NCI-H774 (cell line): Measurements from ENCODE around the gene GRM5.

Experiments used
- DNase-seq: peaks from one replicate; lab custom pipeline; 2025; lab: John Stamatoyannopoulos, UW

Gene GRM5

DNA sequence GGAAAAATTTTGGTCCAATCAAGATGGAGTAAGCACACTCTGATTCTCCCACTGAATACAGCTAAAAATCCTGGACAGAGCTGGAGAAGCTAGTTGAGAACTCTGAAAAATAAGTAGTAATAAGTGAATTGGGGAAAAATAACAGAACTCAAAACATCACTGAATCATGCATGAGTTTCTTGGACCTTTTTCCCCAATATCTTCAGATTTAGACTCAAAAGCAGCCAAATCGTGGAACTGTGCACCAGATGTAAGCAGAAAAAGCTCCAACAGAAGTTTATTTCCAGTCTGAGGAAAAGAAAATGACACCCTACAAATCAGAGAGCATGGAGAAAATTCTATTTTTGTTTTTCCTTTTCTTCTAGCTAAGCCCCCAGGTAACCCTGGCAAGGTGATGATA, 448.6 kb downstream of the GRM5 start:
- DNase-seq, result no peak

DNA sequence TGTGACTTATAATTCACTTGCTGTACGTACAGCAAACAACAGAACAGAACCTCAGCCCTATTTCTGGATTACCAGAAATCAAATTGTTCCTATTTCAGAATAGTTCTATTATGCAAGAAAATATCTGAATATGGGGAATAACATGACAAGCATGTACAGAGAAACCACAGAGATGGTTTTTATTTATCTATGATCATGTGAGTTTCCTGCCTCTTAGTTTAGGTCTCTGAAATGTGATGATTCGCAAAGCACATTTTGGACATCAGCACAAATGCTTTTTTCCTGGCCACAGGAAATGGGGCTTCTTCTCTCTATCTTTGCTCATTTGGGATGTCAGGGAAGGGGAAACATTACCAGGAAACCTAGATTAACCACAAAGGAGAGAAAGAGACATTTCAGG, 461.5 kb downstream of the GRM5 start:
- no peak for DNase-seq

DNA sequence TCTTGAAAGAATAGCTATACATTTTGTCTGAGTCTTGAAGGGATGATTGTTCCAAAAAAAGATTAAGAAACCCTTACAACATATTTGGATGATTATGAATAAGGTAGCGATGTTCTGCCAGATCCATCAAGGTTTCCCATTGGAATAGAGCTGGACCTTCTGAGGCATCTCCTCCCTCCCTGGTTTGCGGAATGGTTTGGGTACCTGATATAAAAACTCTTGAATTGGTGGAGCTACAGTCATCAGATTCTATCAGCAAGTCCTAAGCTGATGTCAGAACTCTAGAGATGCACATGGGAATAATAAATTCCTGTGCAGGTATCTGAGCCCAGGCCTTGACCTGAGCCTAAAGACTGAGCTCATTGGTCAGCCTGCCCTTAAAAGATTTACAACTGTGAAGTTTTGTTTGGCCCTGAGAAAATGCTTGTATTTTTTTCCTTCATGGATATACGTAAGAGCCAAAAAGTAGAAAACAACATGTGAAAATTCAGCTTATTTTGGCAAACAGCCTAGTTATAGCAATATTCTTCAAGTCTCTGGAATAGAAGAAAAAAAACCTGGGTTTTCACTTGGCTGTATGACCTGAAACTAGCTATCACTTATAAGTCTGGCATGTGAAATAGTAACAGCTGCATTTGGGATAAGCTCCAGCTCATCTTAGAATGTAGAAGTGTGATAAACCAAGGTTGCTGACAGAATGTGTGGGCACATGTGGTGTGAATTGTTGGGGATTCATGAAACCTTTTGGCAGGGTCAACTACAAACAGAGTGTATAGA, 462.5 kb downstream of the GRM5 start:
- DNase-seq, result no peak

DNA sequence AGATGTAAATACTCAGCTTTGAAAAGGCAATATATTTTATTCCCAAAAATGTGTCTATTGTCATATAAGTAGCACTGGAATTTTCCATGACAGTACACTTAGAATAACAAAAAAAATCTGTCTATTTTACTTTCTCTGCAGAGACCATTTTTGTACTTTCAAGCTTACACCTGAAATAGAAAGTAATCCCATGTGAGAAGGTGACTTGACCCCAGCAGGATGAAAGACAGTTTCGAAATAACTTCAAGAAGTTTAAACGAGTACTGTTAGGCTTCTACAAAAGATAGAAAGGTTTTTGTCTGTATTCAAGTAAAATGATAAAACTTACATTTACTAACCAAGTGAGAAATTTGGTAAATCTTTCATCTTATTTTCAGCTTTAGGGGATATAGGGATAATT, 468.4 kb downstream of the GRM5 start:
- no peak for DNase-seq

DNA sequence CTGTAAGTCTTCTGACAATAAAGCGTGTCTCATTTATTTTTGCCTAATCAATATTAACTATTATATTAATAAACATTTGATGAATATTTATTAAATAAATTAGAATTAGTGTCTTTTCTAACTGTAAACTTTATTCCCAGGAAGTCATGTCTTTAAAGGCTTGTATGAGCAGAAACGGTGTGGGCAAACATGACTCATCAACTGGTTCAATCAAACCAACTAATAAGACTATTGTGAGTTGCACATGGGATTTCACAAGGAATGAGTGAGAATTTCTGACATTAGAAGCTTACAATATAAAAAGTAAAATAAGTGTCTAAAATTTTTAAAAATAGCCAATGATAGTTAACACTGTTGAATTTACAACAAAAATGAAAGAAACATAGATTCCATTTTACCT, 469.0 kb downstream of the GRM5 start:
- no peak for DNase-seq

DNA sequence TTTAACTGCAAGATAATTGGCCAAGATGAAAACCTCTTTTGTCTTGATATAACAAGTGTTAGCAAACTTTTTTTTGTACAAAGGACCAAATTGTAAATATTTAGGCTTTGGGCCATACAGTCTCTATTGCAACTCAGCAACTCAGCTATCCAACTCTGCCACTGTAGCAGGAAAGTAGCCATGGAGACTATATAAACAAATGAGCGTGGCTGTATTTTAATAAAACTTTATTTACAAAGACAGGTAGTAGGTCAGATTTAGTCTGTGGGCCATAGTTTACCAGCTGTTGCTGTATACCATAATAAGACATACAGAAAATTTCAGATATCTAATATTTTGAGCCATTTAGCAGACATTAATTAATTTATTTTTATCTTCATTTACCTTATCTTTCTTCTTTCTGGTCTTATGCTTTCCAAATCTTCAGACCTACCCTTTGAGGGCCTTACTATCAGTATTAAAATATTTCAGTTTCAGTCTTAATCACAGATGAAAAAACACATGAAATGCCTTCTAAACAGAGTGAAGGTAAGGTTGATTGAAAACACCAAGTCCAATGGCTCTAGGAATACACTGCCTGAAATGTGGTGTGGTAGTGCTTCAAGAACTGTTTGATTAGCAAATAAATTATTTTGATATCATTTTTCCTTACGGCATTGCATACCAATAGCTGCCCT, 471.4 kb downstream of the GRM5 start:
- no peak for DNase-seq

DNA sequence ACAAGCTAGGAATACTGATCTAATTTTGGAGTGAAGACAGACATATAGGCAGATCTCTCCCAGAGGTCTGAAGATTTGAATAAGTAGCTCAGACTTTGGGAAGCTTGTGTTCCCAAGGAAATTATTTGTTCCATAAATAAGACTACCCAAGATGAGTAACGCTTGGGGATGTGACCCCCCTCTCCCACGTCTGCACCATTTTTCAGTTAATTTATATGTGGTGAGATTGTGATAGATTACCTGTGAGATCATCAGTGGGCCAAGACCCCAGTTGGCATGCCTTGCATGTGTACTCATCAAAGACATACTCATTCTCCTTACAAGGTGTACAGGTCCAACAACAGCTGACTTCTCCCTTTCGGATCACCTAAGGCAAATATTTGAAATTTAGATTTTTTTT, 475.4 kb downstream of the GRM5 start:
- DNase-seq, result no peak

DNA sequence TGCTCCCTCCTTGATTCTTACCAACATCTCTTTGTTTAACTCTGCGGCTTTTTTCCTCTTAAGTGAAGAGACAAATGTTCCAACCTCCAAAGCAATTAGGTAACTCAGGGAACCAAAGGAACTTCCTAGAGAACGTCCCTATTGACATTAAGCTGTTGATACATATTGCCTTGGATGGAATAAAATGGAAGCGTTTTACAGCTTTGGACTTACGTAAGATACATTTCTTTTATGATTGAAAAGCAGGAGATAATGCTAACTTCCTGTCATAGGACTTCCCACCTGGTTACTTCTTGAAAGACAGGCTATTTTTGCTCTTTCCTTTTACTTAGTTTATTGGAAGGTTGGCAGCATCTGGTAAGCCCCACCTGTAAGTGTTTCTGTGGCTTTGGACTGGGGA, 482.5 kb downstream of the GRM5 start:
- DNase-seq, result no peak

DNA sequence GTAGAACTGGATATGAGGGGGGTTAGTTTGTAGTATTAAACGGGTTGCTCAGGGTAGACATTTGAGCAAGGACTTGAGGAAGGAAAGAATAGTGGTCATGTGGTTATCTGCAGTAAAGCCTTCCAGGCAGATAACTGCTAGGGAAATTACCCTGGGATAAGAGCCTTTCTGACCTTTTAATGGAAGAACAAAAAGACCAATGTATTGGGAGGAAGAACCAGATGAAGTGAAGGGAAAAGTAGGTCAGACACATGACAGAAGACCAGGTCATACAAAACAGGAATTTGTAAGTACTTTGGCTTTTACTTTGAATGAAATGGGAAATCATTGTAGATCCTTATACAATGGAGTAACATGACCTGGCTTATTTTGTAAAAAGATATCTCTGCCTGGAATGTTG, 486.3 kb downstream of the GRM5 start:
- no peak for DNase-seq

DNA sequence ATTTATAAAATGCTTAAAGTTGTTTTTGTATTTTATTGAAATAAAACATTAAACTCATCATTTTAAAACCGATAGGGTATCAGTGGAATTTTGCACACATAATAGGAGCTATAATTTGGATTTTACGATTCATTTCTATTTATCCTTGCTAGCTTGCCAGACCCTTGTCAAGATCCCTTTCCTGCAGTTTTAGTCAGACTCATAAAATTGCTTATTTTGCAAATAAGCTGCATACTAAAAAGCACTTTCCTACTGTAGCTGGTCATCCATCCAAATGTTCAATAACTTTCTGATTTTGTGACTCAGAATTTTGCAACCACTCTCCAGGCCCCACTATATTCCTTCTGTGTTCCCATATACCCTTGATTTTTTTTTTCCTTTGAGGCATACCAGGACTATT, 489.0 kb downstream of the GRM5 start:
- DNase-seq, result no peak

DNA sequence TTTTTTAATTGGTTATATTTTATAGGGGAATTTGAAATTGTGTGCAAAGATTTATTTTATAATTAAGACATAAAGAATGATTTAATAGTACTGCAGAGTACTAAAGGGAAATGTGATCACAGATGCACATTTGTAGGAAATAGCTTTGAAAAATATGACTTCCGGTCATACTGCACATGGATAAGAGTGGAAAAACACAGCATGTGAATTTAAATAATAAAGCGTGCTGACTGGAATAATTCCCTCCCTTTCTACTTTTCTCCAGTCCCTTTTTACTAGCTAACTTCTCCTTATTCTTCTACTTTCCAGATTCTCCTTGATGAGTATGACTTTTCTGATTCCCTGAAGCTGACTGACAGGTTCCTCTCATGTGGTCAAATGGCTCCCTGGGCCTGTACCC, 489.9 kb downstream of the GRM5 start:
- DNase-seq, result no peak

DNA sequence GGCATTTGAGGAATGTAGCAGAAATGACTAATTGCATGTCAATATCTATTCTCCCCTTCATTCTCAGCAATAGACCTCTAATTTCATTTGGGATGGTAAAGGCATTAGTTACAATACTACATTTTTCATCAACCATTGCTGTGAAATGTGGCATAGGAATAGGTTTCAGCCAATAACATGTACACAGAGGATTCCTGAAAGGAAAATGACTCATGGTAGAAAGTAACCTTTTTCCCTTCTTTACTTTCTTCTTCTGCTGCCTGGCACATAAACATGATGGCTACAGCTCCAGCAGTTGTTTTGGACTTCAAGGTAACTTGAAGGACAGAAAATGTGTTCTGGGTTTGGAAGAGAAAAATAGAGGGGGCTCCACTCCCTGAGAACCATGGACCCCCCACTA, 496.4 kb downstream of the GRM5 start:
- DNase-seq, result no peak

DNA sequence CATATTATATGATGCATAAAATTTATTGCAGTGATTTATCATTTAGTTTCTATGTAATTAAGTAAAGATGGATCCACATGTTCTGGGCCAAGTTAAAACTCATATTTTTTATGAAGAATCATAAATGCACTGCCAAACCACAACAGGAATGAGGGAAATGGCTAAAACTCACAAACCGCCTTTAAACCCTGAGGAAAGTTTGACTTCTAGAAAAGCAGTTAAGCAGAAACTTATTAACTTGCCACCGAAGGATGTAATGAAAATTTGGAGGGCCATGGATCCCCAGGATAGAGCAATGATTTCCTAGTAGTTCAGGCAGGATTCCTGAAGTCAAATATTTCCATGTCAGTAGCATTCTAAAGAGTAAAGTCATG, 510.0 kb downstream of the GRM5 start:
- DNase-seq, result no peak

DNA sequence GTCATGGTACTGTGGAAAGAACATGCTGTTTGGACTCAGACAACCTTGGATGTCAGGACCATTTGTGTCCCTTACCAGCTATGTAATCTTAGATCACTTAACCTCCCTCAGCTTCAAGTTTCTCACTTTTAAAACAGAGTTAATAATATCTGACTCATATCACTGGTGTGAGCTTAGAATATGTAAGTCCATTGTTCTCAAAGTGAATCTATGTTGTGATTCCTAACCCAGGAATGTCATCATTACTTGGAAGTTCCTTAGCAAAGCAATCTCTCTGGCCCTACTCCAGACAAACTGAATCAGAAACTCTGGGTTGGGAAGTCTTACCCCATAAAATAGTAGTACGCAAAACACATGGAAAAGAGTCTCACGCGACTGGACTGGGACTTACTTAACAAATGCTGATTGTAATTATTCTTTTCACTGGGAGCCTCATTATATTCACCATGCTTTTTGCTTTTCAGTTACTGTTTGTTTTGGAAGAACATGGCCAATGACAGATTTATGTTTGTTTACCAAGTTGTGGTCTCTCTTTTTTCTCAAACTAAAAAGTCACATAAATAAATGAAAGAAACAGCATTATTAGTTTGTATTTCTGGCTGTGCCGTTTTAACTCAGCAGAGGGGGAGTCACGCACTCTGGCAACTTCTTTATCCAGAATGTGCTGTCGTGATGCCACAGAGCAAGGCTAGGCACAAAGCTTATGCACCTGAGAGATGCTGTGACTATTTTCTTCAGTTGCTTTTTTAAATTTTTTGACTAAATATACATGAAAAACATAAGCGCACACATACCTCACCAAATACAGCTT, 510.6 kb downstream of the GRM5 start:
- DNase-seq, result no peak

DNA sequence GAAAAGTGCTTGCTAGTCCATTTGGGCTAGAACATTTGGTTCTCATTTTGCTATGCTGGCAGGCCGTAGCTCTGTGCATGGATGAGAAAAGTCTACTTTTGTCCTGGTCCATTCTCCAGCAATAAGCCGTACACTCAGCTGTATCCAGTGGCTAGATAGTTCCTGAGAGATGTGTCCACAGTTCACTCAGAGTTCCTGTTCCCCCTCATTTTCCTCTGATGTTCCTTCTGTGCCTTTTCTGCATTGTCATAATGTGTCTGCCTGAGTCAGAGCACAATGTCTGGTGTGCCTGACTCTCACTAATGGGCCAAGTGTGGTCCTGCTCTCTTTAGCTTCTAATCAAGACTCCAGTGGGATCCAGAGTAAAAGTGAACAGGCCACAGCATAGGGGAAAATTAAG, 512.6 kb downstream of the GRM5 start:
- DNase-seq, result no peak

DNA sequence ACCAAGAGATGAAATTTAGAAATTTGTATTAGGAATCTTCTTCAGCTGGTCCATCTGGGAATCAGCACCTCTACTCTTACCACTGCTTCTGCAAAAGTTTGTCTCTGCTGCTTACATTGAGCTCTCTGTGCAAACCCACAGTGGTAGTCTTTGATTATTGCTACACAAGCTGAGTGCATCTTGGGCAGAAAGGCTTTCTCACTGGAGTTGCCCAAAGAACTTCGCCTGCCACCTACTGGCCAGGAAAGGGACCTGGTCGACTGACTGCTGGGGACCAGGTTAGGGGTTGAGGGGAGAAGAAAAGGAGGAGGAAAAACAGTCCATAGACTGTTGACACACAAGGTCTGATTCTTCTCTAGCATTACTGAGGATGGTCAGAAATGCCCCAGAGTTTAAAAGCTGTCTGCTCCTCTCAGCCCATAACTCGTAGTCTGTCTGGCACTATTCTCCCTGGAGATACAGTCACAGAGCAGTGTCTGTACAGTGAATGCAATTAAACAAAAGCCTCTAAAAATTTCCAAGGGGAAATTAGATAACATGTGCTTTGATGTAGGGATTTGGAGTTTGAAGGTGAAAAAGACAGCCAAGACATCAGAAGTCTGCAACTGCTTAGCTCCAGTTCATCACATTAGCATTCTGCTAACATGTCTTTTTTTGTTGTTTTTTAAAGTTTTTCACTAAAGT, 513.3 kb downstream of the GRM5 start:
- DNase-seq, result no peak

DNA sequence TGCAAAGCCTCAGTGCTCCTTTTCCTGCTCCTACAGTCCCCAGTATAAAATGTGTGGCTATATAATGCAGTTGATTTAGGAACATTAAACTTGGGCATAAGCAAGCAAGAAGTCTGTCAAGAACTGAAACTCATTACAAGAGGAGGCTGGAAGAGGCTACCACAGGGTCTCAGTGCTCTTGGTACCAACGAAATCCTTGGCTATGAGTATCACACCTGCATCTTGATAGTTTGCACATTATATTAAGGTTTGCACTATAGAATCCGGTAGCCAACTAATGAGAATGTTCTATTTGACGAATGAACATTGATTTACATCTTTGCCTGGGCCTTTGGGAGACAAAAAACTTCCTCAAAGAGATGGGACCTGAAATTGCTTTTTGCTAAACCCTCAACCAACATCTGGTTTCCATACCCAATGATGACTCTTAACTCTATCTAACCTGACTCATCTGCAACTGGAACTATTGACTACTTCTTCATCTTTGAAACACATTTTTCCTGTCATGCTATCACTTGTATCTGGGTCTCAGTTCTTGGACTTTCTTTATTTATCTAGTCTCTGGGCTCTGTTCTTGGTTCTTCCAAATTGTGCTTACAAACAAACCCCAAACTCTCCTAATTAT, 521.0 kb downstream of the GRM5 start:
- DNase-seq, result no peak

DNA sequence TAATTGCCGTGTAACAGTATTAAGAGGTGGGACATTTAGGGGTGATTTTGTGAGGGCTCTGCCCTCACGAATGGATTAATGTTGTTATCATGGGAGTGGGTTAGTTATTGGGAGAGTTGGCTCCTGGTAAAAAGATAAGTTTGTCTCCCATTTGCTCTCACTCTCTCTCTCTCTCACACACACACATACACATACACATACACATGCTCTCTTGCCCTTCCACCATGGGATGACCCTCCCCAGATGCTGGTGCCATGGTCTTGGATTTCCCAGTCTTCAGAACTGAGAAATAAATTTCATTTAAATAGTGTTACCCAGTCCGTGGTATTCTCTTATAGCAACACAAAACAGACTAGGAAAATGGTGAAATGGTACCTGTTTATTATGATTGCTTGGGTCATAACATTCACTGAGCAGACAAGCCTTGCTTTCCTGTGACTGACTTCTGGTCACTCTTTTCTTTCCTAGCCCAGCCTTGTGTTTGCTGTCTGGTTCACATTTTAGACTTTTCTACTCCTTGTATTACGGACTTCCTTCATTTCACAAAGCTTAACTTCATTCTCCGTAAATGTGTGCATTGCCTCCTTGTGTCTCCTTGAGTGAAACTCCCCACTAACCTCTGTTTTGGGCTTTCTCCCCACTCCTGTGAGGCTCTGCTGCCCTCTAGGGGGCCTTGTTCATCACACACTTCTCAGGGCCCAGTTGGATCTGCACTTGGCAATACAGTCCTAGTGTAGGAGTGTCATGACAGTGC, 521.7 kb downstream of the GRM5 start:
- peak; percentile 73 for DNase-seq

DNA sequence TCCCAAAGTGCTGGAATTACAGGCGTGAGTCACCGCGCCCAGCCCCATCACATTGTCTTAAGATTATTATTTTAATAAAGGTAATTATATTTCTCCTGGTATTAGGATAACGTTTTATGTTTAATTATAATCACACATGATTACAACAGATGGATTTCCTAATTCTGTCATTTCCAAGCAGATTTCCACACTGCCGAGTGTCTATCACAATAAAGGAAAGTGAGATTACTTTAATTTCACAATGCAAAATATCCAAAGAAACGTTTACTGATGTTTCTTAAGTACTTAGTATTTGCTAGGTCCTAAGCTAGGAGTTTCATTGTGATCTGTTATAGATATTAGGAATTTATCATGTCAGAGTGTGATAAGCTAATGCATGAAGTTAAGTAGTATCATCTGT, 524.8 kb downstream of the GRM5 start:
- no peak for DNase-seq

DNA sequence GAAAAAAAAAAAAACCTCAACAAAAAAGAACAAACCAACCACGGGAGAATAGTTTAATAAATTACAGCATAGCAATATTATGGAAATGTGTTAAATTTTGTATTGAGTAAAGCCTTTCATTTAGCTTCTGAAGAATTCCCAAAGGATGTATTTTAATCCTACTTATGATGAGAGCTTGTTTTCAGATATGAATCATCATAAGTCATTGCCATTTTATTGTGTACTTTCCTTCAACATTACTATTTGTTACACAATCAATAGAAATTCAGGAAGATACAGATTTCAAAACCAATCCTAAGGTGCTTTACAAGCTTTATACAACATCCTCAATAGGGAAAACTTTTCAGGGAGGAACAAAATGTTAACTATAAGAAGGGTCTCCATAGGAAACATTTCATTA, 527.7 kb downstream of the GRM5 start:
- no peak for DNase-seq

DNA sequence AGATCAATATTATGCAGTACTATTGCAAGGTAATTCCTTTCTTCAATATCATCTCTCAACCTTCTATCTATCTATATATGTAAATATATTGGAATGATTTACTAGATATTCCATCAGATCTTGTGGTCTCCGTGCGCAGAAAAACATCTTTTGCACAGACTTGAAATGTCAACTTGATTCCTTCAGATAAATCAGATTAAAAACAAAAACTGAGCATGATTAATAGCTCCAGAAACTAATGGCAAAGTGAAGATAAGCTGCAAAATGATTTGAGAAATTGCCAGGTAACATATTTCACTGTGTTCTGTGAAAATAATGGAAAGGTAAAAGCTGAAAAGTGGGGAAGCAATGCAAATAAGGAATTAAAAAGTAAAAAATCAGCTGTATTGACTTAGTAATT, 528.2 kb downstream of the GRM5 start:
- DNase-seq, result no peak
